ENCODE results near the gene BPIFA3. TPM values are rescaled to one million over a fixed set of nuclear protein-coding genes. Genes with fewer than 3 reads are reported as not detected.

Gene BPIFA3
- total and polyA plus RNA-seq, 8 donors, result not detected

GRCh38 chr20:33203444-33203843 lies 13.7 kb upstream of the BPIFA3 start:
- Histone ChIP-seq H3K36me3 (no peaks in the 10 kb centered on the region), H3K27me3 (peaks cover 0 to 18% (median 0%) of the 10 kb centered on the region in 3 donors), H3K4me3 (no peak overlapping the region), H3K27ac (no peak overlapping the region), H3K4me1 (no peaks in the 10 kb centered on the region), H3K9me3 (no peaks in the 10 kb centered on the region)
- DNase-seq, result no peak
- intact Hi-C loops (cut with DNase I; ENCODE audit: low total_unique reads), result no loop called here
- TF ChIP-seq POLR2AphosphoS5 (IDR thresholded peaks at IDR 0.05), result no peak
- no peak for TF ChIP-seq POLR2A (IDR thresholded peaks at IDR 0.05)
- TF ChIP-seq EP300 (IDR thresholded peaks at IDR 0.05), result no peak
- no peak for TF ChIP-seq CTCF (IDR thresholded peaks at IDR 0.05)
- 83 to 90% (median 89%) methylated on average over 3 of the region's 3 CpGs for WGBS, 5 donors

GRCh38 chr20:33209789-33210188 lies 7.4 kb upstream of the BPIFA3 start:
- TF ChIP-seq POLR2AphosphoS5 (IDR thresholded peaks at IDR 0.05) (peak in 1 of 3 donors; percentile 69), EP300 (IDR thresholded peaks at IDR 0.05) (no peak)
- Histone ChIP-seq H3K36me3 (no peaks in the 10 kb centered on the region), H3K27ac (no peak overlapping the region), H3K4me3 (no peak overlapping the region), H3K27me3 (peaks cover 0 to 34% (median 0%) of the 10 kb centered on the region in 3 donors), H3K9me3 (no peaks in the 10 kb centered on the region), H3K4me1 (peaks cover 0 to 4% (median 0%) of the 10 kb centered on the region in 4 donors)
- WGBS, 5 donors, result 4 to 12% (median 6%) methylated on average over 13 of the region's 13 CpGs
- intact Hi-C loops (cut with DNase I; ENCODE audit: low total_unique reads), result loop anchor here (10.0 kb wide), 2 partner anchors 115 to 305 kb away; no protein-coding TSS in a partner anchor
- DNase-seq, result peak; percentile 78 to 90

- no peak for TF ChIP-seq POLR2A (IDR thresholded peaks at IDR 0.05)
- intact Hi-C loops (cut with DNase I; ENCODE audit: low total_unique reads), result loop anchor here (10.0 kb wide), 2 partner anchors 116 to 306 kb away; no protein-coding TSS in a partner anchor
- Histone ChIP-seq H3K27me3 (peaks cover 0 to 39% (median 0%) of the 10 kb centered on the region in 3 donors), H3K27ac (no peak overlapping the region), H3K4me1 (peaks cover 0 to 4% (median 0%) of the 10 kb centered on the region in 4 donors), H3K9me3 (no peaks in the 10 kb centered on the region), H3K36me3 (no peaks in the 10 kb centered on the region), H3K4me3 (no peak overlapping the region)
- no peak for DNase-seq
- WGBS, 5 donors, result 30 to 63% (median 50%) methylated on average over 1 of the region's 1 CpG
Observed at GRCh38 chr20:33210371-33210770, 6.8 kb upstream of the BPIFA3 start.

GRCh38 chr20:33211817-33212424 lies 5.2 kb upstream of the BPIFA3 start:
- Histone ChIP-seq H3K4me1 (peaks cover 0 to 4% (median 0%) of the 10 kb centered on the region in 4 donors), H3K36me3 (no peaks in the 10 kb centered on the region), H3K27ac (no peak overlapping the region), H3K27me3 (peaks cover 0 to 47% (median 0%) of the 10 kb centered on the region in 3 donors), H3K4me3 (no peak overlapping the region), H3K9me3 (no peaks in the 10 kb centered on the region)
- DNase-seq, result peak; percentile 82 to 83
- intact Hi-C loops (cut with DNase I; ENCODE audit: low total_unique reads), result loop anchor here (10.0 kb wide), 2 partner anchors 117 to 307 kb away; no protein-coding TSS in a partner anchor
- 7 to 18% (median 13%) methylated on average over 5 of the region's 5 CpGs for WGBS, 5 donors
- peak in 4 of 7 experiments; percentile 7 to 74 (median 44) for TF ChIP-seq CTCF (IDR thresholded peaks at IDR 0.05)
- no peak for TF ChIP-seq POLR2A (IDR thresholded peaks at IDR 0.05)

GRCh38 chr20:33224399-33224798 lies 7.2 kb downstream of the BPIFA3 start:
- no peak for DNase-seq
- 75 to 87% (median 84%) methylated on average over 4 of the region's 4 CpGs for WGBS, 5 donors
- no peak overlapping the region for H3K4me3 ChIP-seq
- H3K36me3 ChIP-seq, result no peaks in the 10 kb centered on the region
- H3K4me1 ChIP-seq, result no peaks in the 10 kb centered on the region
- H3K9me3 ChIP-seq, result no peaks in the 10 kb centered on the region
- intact Hi-C loops (cut with DNase I; ENCODE audit: low total_unique reads), result no loop called here
- H3K27me3 ChIP-seq, result peaks cover 0 to 12% (median 0%) of the 10 kb centered on the region in 3 donors
- no peak overlapping the region for H3K27ac ChIP-seq
- TF ChIP-seq POLR2A (IDR thresholded peaks at IDR 0.05) (no peak), EP300 (IDR thresholded peaks at IDR 0.05) (no peak), POLR2AphosphoS5 (IDR thresholded peaks at IDR 0.05) (no peak), CTCF (IDR thresholded peaks at IDR 0.05) (no peak)

Measured in stomach (tissue), 9 donors.